Vagina (tissue), 2 donors: ENCODE data around the gene EPS15.

Experiments used
- POLR2A ChIP-seq, 2 donors: fragments of 450-650 bp; IDR thresholded peaks; one replicate each; pipeline ENCODE4 v1.6.1; 2017; ENCODE audit warnings: antibody characterized with exemption in 2 of 2, mild to moderate bottlenecking in 2 of 2, moderate library complexity in 2 of 2
- TF ChIP-seq, protein P1 (sequence below), 3 experiments: fragments of 450-650 bp in 2 of 3; fragments of 200-600 bp in 1 of 3; sonication (generic) in 1 of 3; IDR thresholded peaks; one replicate each; pipeline ENCODE4 v1.5.1; 2017 to 2019; ENCODE audit warnings: antibody characterized with exemption in 3 of 3, mild to moderate bottlenecking in 2 of 3, moderate library complexity in 2 of 3

GRCh38 chr1:51359879-51360278 is 159.2 kb downstream of the EPS15 start:
- no peak for TF ChIP-seq POLR2A (IDR thresholded peaks at IDR 0.05)
- TF ChIP-seq, protein P1, sequence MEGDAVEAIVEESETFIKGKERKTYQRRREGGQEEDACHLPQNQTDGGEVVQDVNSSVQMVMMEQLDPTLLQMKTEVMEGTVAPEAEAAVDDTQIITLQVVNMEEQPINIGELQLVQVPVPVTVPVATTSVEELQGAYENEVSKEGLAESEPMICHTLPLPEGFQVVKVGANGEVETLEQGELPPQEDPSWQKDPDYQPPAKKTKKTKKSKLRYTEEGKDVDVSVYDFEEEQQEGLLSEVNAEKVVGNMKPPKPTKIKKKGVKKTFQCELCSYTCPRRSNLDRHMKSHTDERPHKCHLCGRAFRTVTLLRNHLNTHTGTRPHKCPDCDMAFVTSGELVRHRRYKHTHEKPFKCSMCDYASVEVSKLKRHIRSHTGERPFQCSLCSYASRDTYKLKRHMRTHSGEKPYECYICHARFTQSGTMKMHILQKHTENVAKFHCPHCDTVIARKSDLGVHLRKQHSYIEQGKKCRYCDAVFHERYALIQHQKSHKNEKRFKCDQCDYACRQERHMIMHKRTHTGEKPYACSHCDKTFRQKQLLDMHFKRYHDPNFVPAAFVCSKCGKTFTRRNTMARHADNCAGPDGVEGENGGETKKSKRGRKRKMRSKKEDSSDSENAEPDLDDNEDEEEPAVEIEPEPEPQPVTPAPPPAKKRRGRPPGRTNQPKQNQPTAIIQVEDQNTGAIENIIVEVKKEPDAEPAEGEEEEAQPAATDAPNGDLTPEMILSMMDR (IDR thresholded peaks at IDR 0.05): no peak
